Liver (tissue), 9 donors: ENCODE data around the gene ZC3HAV1L. TPM values are rescaled to one million over a fixed set of nuclear protein-coding genes. Genes with fewer than 3 reads are reported as not detected.

Experiments used
- DNase-seq: peaks from one replicate; pipeline ENCODE4 v3.0.0-alpha.2; 2017; ENCODE audit warnings: low spot score
- H3K27ac ChIP-seq, 2 donors: one replicate each; pipeline ENCODE4 v1.7.0; 2013; ENCODE audit warnings: inconsistent platforms in 2 of 2, low read length in 2 of 2, control low read depth in 1 of 2, low read depth in 1 of 2, mild to moderate bottlenecking in 1 of 2
- H3K27me3 ChIP-seq, 4 donors: one replicate each; pipeline versions ENCODE4 v1.6.1 to v1.7.0; 2013; ENCODE audit warnings: low read length in 3 of 4, inconsistent platforms in 1 of 4, mild to moderate bottlenecking in 1 of 4, moderate library complexity in 1 of 4; ENCODE audit not compliant: control insufficient read depth in 4 of 4, insufficient read depth in 4 of 4
- H3K36me3 ChIP-seq, 4 donors: one replicate each; pipeline versions ENCODE4 v1.6.1 to v1.7.0; 2013; ENCODE audit warnings: low read length in 3 of 4, mild to moderate bottlenecking in 3 of 4, low read depth in 1 of 4, moderate library complexity in 1 of 4; ENCODE audit not compliant: control insufficient read depth in 4 of 4, insufficient read depth in 3 of 4
- H3K4me1 ChIP-seq, 4 donors: one replicate each; pipeline versions ENCODE4 v1.6.1 to v1.7.0; 2013; ENCODE audit warnings: low read length in 3 of 4, mild to moderate bottlenecking in 3 of 4, moderate library complexity in 1 of 4; ENCODE audit not compliant: control insufficient read depth in 4 of 4, insufficient read depth in 4 of 4
- H3K4me3 ChIP-seq, 3 donors: one replicate each; pipeline versions ENCODE4 v1.6.1 to v1.7.0; 2013; ENCODE audit warnings: low read length in 3 of 3, control low read depth in 1 of 3, low read depth in 1 of 3, mild to moderate bottlenecking in 1 of 3
- H3K9ac ChIP-seq, 2 donors: one replicate each; pipeline ENCODE4 v1.7.0; 2013; ENCODE audit warnings: low read length in 2 of 2, mild to moderate bottlenecking in 2 of 2, moderate library complexity in 2 of 2, control low read depth in 1 of 2, low read depth in 1 of 2
- H3K9me3 ChIP-seq, 4 donors: one replicate each; pipeline versions ENCODE4 v1.6.1 to v1.7.0; 2013; ENCODE audit warnings: low read length in 3 of 4; ENCODE audit not compliant: control insufficient read depth in 4 of 4
- ATF3 ChIP-seq: IDR thresholded peaks from 2 replicates; pipeline ENCODE4 v1.6.1; 2016; ENCODE audit warnings: antibody characterized with exemption
- EGR1 ChIP-seq, 2 donors: IDR thresholded peaks; 2 replicates each; pipeline ENCODE4 v1.6.1; 2016 to 2018; ENCODE audit warnings: antibody characterized with exemption in 2 of 2, low read depth in 2 of 2
- FOXA1 ChIP-seq: IDR thresholded peaks from 2 replicates; pipeline ENCODE4 v1.6.1; 2016; ENCODE audit warnings: antibody characterized with exemption
- FOXA2 ChIP-seq: IDR thresholded peaks from 2 replicates; pipeline ENCODE4 v1.6.1; 2016; ENCODE audit warnings: antibody characterized with exemption
- GABPA ChIP-seq, 2 donors: IDR thresholded peaks in 1 of 2; conservative IDR thresholded peaks in 1 of 2; 2 replicates each; pipeline ENCODE4 v1.6.1; 2016; ENCODE audit warnings: antibody characterized with exemption in 2 of 2, mild to moderate bottlenecking in 1 of 2, moderate library complexity in 1 of 2
- HNF4A ChIP-seq, 2 donors: conservative IDR thresholded peaks; 2 replicates each; pipeline ENCODE4 v1.6.1; 2016; ENCODE audit warnings: antibody characterized with exemption in 2 of 2, mild to moderate bottlenecking in 2 of 2
- HNF4G ChIP-seq: IDR thresholded peaks from 2 replicates; pipeline ENCODE4 v1.6.1; 2016; ENCODE audit warnings: antibody characterized with exemption
- JUND ChIP-seq, 2 donors: IDR thresholded peaks; 2 replicates each; pipeline ENCODE4 v1.6.1; 2016; ENCODE audit warnings: antibody characterized with exemption in 2 of 2
- MAX ChIP-seq: IDR thresholded peaks from 2 replicates; pipeline ENCODE4 v1.6.1; 2016; ENCODE audit warnings: antibody characterized with exemption
- NR2F2 ChIP-seq: IDR thresholded peaks from 2 replicates; pipeline ENCODE4 v1.6.1; 2016; ENCODE audit warnings: antibody characterized with exemption
- RAD21 ChIP-seq, 2 donors: IDR thresholded peaks; 2 replicates each; pipeline ENCODE4 v1.6.1; 2016; ENCODE audit warnings: antibody characterized with exemption in 2 of 2, mild to moderate bottlenecking in 2 of 2
- RXRA ChIP-seq, 2 donors: IDR thresholded peaks; 2 replicates each; pipeline ENCODE4 v1.6.1; 2017 to 2018; ENCODE audit warnings: antibody characterized with exemption in 2 of 2, mild to moderate bottlenecking in 1 of 2
- SP1 ChIP-seq: IDR thresholded peaks from 2 replicates; pipeline ENCODE4 v1.6.1; 2018; ENCODE audit warnings: antibody characterized with exemption, mild to moderate bottlenecking
- TAF1 ChIP-seq: conservative IDR thresholded peaks from 2 replicates; pipeline ENCODE4 v1.6.1; 2016; ENCODE audit warnings: antibody characterized with exemption, mild to moderate bottlenecking
- YY1 ChIP-seq: IDR thresholded peaks from 2 replicates; pipeline ENCODE4 v1.6.1; 2016; ENCODE audit warnings: antibody characterized with exemption, mild to moderate bottlenecking
- WGBS: extraction: QIAGEN DNeasy Blood & Tissue Kit; methylation state at CpG from one replicate; pipeline ENCODE4 v1.1.7; 2013; 5-methylcytosine and 5-hydroxymethylcytosine counted together
- polyA plus RNA-seq, 2 donors: library from polyadenylated mRNA; stranded (reverse) in 1 of 2; unstranded in 1 of 2; fragments of 200-250 nt in 1 of 2; fragments of >200 nt in 1 of 2; fragmentation: Nextera tagmentation in 1 of 2; extraction: Ambion mirVana in 1 of 2; gene quantifications; one replicate each; pipeline versions ENCODE4 v1.2.1 to v1.2.3, GENCODE V29; 2013 to 2015
- total RNA-seq, 2 donors: library from RNA; depleted of rRNA; stranded (reverse); fragments of >200 nt; gene quantifications; one replicate each; pipeline ENCODE4 v1.2.3, GENCODE V29; 2014
- TF ChIP-seq, protein P1 (sequence below): IDR thresholded peaks from 2 replicates; pipeline ENCODE4 v1.6.1; 2016; ENCODE audit warnings: antibody characterized with exemption
- TF ChIP-seq, protein P2 (sequence below): fragments of 150-350 bp; IDR thresholded peaks from 2 replicates; pipeline ENCODE4 v1.5.1; 2017; ENCODE audit warnings: improper control_type of control experiment, low read depth, low read length; ENCODE audit not compliant: missing input control
- TF ChIP-seq, protein P3 (sequence below): IDR thresholded peaks from 2 replicates; pipeline ENCODE4 v1.6.1; 2016; ENCODE audit warnings: antibody characterized with exemption, mild to moderate bottlenecking
- donor health status: healthy.
- donor health status: healthy.
- donor health status: healthy.
- donor health status: healthy.
- donor health status: healthy.

The ZC3HAV1L gene
- total and polyA plus RNA-seq, 4 donors = 0.19 to 16.2 (median 1.9) TPM

GRCh38 chr7:139051655-139052054, 15.8 kb upstream of the ZC3HAV1L start:
- H3K4me1 ChIP-seq = no peaks in the 10 kb centered on the region
- no peak overlapping the region for H3K9ac ChIP-seq
- no peaks in the 10 kb centered on the region for H3K27me3 ChIP-seq
- peaks cover 11 to 53% (median 44%) of the 10 kb centered on the region in 4 donors for H3K36me3 ChIP-seq
- H3K27ac ChIP-seq = no peak overlapping the region
- TF ChIP-seq HNF4A (conservative IDR thresholded peaks at IDR 0.05) (no peak), FOXA2 (no peak), HNF4G (no peak), ATF3 (no peak), RAD21 (IDR thresholded peaks at IDR 0.05) (no peak), RXRA (IDR thresholded peaks at IDR 0.05) (no peak), FOXA1 (no peak), JUND (IDR thresholded peaks at IDR 0.05) (no peak), GABPA (IDR thresholded peaks at IDR 0.05 in 1 of 2, conservative IDR thresholded peaks at IDR 0.05 in 1 of 2) (no peak)
- TF ChIP-seq, protein P1, sequence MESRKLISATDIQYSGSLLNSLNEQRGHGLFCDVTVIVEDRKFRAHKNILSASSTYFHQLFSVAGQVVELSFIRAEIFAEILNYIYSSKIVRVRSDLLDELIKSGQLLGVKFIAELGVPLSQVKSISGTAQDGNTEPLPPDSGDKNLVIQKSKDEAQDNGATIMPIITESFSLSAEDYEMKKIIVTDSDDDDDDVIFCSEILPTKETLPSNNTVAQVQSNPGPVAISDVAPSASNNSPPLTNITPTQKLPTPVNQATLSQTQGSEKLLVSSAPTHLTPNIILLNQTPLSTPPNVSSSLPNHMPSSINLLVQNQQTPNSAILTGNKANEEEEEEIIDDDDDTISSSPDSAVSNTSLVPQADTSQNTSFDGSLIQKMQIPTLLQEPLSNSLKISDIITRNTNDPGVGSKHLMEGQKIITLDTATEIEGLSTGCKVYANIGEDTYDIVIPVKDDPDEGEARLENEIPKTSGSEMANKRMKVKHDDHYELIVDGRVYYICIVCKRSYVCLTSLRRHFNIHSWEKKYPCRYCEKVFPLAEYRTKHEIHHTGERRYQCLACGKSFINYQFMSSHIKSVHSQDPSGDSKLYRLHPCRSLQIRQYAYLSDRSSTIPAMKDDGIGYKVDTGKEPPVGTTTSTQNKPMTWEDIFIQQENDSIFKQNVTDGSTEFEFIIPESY = no peak
- TF ChIP-seq, protein P2, sequence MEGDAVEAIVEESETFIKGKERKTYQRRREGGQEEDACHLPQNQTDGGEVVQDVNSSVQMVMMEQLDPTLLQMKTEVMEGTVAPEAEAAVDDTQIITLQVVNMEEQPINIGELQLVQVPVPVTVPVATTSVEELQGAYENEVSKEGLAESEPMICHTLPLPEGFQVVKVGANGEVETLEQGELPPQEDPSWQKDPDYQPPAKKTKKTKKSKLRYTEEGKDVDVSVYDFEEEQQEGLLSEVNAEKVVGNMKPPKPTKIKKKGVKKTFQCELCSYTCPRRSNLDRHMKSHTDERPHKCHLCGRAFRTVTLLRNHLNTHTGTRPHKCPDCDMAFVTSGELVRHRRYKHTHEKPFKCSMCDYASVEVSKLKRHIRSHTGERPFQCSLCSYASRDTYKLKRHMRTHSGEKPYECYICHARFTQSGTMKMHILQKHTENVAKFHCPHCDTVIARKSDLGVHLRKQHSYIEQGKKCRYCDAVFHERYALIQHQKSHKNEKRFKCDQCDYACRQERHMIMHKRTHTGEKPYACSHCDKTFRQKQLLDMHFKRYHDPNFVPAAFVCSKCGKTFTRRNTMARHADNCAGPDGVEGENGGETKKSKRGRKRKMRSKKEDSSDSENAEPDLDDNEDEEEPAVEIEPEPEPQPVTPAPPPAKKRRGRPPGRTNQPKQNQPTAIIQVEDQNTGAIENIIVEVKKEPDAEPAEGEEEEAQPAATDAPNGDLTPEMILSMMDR = no peak
- H3K4me3 ChIP-seq = no peak overlapping the region
- H3K9me3 ChIP-seq = no peaks in the 10 kb centered on the region
- DNase-seq = no peak

- Histone ChIP-seq H3K4me3 (no peak overlapping the region), H3K27ac (no peak overlapping the region), H3K36me3 (peaks cover 11 to 57% (median 47%) of the 10 kb centered on the region in 4 donors), H3K9ac (no peak overlapping the region), H3K4me1 (no peaks in the 10 kb centered on the region), H3K9me3 (no peaks in the 10 kb centered on the region), H3K27me3 (no peaks in the 10 kb centered on the region)
- TF ChIP-seq YY1 (no peak), FOXA2 (no peak), TAF1 (no peak), GABPA (IDR thresholded peaks at IDR 0.05 in 1 of 2, conservative IDR thresholded peaks at IDR 0.05 in 1 of 2) (no peak), NR2F2 (no peak), EGR1 (IDR thresholded peaks at IDR 0.05; ENCODE audit: low read depth in 2 of 2) (no peak), MAX (no peak), RAD21 (IDR thresholded peaks at IDR 0.05) (no peak), FOXA1 (no peak), HNF4G (no peak), HNF4A (conservative IDR thresholded peaks at IDR 0.05) (no peak), JUND (IDR thresholded peaks at IDR 0.05) (no peak), RXRA (IDR thresholded peaks at IDR 0.05) (no peak), SP1 (no peak), ATF3 (no peak)
- TF ChIP-seq, protein P2 = no peak
- TF ChIP-seq, protein P3, sequence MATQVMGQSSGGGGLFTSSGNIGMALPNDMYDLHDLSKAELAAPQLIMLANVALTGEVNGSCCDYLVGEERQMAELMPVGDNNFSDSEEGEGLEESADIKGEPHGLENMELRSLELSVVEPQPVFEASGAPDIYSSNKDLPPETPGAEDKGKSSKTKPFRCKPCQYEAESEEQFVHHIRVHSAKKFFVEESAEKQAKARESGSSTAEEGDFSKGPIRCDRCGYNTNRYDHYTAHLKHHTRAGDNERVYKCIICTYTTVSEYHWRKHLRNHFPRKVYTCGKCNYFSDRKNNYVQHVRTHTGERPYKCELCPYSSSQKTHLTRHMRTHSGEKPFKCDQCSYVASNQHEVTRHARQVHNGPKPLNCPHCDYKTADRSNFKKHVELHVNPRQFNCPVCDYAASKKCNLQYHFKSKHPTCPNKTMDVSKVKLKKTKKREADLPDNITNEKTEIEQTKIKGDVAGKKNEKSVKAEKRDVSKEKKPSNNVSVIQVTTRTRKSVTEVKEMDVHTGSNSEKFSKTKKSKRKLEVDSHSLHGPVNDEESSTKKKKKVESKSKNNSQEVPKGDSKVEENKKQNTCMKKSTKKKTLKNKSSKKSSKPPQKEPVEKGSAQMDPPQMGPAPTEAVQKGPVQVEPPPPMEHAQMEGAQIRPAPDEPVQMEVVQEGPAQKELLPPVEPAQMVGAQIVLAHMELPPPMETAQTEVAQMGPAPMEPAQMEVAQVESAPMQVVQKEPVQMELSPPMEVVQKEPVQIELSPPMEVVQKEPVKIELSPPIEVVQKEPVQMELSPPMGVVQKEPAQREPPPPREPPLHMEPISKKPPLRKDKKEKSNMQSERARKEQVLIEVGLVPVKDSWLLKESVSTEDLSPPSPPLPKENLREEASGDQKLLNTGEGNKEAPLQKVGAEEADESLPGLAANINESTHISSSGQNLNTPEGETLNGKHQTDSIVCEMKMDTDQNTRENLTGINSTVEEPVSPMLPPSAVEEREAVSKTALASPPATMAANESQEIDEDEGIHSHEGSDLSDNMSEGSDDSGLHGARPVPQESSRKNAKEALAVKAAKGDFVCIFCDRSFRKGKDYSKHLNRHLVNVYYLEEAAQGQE = no peak
- TF ChIP-seq, protein P1 = no peak
- 96% methylated on average over 1 of the region's 1 CpG for WGBS
- DNase-seq = no peak
Measured at GRCh38 chr7:139049936-139050335, 14.1 kb upstream of the ZC3HAV1L start.
